Activated CD4-positive, alpha-beta T cell treated with anti-CD3 and anti-CD28 coated beads, Interleukin-2, amount 50 U/mL, for 1 hour (primary cell): Measurements from ENCODE around the gene HIPK4.
"Not testable (repeated sequence)": the region's sequence is repeated elsewhere in the genome, so short reads cannot be mapped to it uniquely, and the experiment has no call there.

ENCODE experiments used
- DNase-seq: peaks from one replicate; pipeline ENCODE4 v3.0.0-alpha.2; 2020

HIPK4 gene

GRCh38 chr19:40415768-40416167 is 25.8 kb upstream of the HIPK4 start:
- no peak for DNase-seq

GRCh38 chr19:40414542-40415535 is 24.9 kb upstream of the HIPK4 start:
- no peak for DNase-seq

- DNase-seq, result no peak
Observed at GRCh38 chr19:40413291-40413845, 23.4 kb upstream of the HIPK4 start, which contains the start of gene PRX. TSS of gene PRX (minus strand) at chr19:40413378. CDS start at chr19:40407932, 5,446 bp downstream.

- DNase-seq, result no peak
Observed at GRCh38 chr19:40412866-40413265, 22.9 kb upstream of the HIPK4 start.

GRCh38 chr19:40411958-40412499 is 22.0 kb upstream of the HIPK4 start:
- no peak for DNase-seq

- no peak for DNase-seq
Observed at GRCh38 chr19:40411125-40411842, 21.3 kb upstream of the HIPK4 start.

GRCh38 chr19:40410030-40410389 is 20.0 kb upstream of the HIPK4 start:
- no peak for DNase-seq

- not testable (repeated sequence) for DNase-seq
Observed at GRCh38 chr19:40408598-40408925, 18.6 kb upstream of the HIPK4 start.

- DNase-seq, result no peak
Observed at GRCh38 chr19:40407714-40408597, 18.0 kb upstream of the HIPK4 start.

- DNase-seq, result peak; percentile 71
Observed at GRCh38 chr19:40403262-40403984, 13.4 kb upstream of the HIPK4 start.

GRCh38 chr19:40400559-40400958 is 10.6 kb upstream of the HIPK4 start:
- DNase-seq, result no peak

GRCh38 chr19:40398417-40399131 is 8.6 kb upstream of the HIPK4 start:
- peak; percentile 63 for DNase-seq

- no peak for DNase-seq
Observed at GRCh38 chr19:40397568-40397906, 7.6 kb upstream of the HIPK4 start.

GRCh38 chr19:40396886-40397567 is 7.0 kb upstream of the HIPK4 start:
- DNase-seq, result no peak

GRCh38 chr19:40395956-40396355 is 6.0 kb upstream of the HIPK4 start:
- no peak for DNase-seq

GRCh38 chr19:40394816-40395210 is 4.8 kb upstream of the HIPK4 start:
- no peak for DNase-seq

GRCh38 chr19:40393894-40394815 is 4.2 kb upstream of the HIPK4 start:
- DNase-seq, result no peak

GRCh38 chr19:40392894-40393517 is 3.0 kb upstream of the HIPK4 start:
- no peak for DNase-seq

GRCh38 chr19:40392123-40392522 is 2.1 kb upstream of the HIPK4 start:
- DNase-seq, result no peak
